Skeletal muscle tissue (tissue), 4 donors: Measurements from ENCODE around the gene NDC80. TPM values are rescaled to one million over a fixed set of nuclear protein-coding genes. Genes with fewer than 3 reads are reported as not detected.
A peak's percentile ranks its signal among the peaks of the same experiment; 100 is the strongest.
"Not testable (repeated sequence)": the region's sequence is repeated elsewhere in the genome, so short reads cannot be mapped to it uniquely, and the experiment has no call there.

Experiments
- H3K27ac ChIP-seq: one replicate; pipeline ENCODE4 v1.7.0; 2013; ENCODE audit warnings: mild to moderate bottlenecking, low read depth, low read length, inconsistent platforms
- H3K27me3 ChIP-seq, 3 donors: one replicate each; pipeline ENCODE4 v1.7.0; 2013; ENCODE audit warnings: low read length in 3 of 3; ENCODE audit not compliant: control insufficient read depth in 3 of 3, insufficient read depth in 3 of 3
- H3K36me3 ChIP-seq, 3 donors: one replicate each; pipeline ENCODE4 v1.7.0; 2013; ENCODE audit warnings: low read length in 3 of 3; ENCODE audit not compliant: control insufficient read depth in 3 of 3, insufficient read depth in 3 of 3
- H3K4me1 ChIP-seq, 3 donors: one replicate each; pipeline ENCODE4 v1.7.0; 2013; ENCODE audit warnings: low read length in 3 of 3, mild to moderate bottlenecking in 3 of 3; ENCODE audit not compliant: control insufficient read depth in 3 of 3, insufficient read depth in 3 of 3
- H3K4me3 ChIP-seq, 3 donors: one replicate each; pipeline ENCODE4 v1.7.0; 2013; ENCODE audit warnings: low read length in 3 of 3
- H3K9ac ChIP-seq, 3 donors: one replicate each; pipeline ENCODE4 v1.7.0; 2013; ENCODE audit warnings: low read length in 3 of 3, mild to moderate bottlenecking in 3 of 3, moderate library complexity in 2 of 3, low read depth in 1 of 3
- H3K9me3 ChIP-seq, 3 donors: one replicate each; pipeline ENCODE4 v1.7.0; 2013; ENCODE audit warnings: low read length in 3 of 3; ENCODE audit not compliant: control insufficient read depth in 3 of 3
- total RNA-seq: library from RNA; depleted of rRNA; stranded (reverse); fragments of >200 nt; gene quantifications from one replicate; pipeline ENCODE4 v1.2.3, GENCODE V29; 2014
- donor health status: Osteomylitis.

Gene NDC80
- 6.8 TPM for total RNA-seq

GRCh38 chr18:2571200-2572170 lies at the start of gene NDC80, which contains the start of gene METTL4:
TSS of gene NDC80 (plus strand) at chr18:2571557. CDS start at chr18:2572986, 1,429 bp downstream.
TSS of gene METTL4 (minus strand) at chr18:2571505. CDS start at chr18:2567216, 4,289 bp downstream.
- peak within 1 kb of the TSS; percentile 99 for H3K27ac ChIP-seq
- peak within 1 kb of the TSS; percentile 94 to 100 (median 100) for H3K9ac ChIP-seq
- H3K36me3 ChIP-seq = peaks cover 0 to 8% (median 0%) of the 10 kb centered on the region in 3 donors
- H3K9me3 ChIP-seq = no peaks in the 10 kb centered on the region
- H3K4me1 ChIP-seq = peaks cover 9 to 17% (median 15%) of the 10 kb centered on the region in 3 donors
- peak within 1 kb of the TSS; percentile 91 to 99 (median 99) for H3K4me3 ChIP-seq
- H3K27me3 ChIP-seq = no peaks in the 10 kb centered on the region

- no peaks in the 10 kb centered on the region for H3K4me1 ChIP-seq
- no peaks in the 10 kb centered on the region for H3K27me3 ChIP-seq
- H3K9me3 ChIP-seq = no peaks in the 10 kb centered on the region
- H3K4me3 ChIP-seq = no peak overlapping the region
- H3K9ac ChIP-seq = no peak overlapping the region
- no peak overlapping the region for H3K27ac ChIP-seq
- H3K36me3 ChIP-seq = peaks cover 0 to 4% (median 0%) of the 10 kb centered on the region in 3 donors
Measured at GRCh38 chr18:2522112-2522511, 49.2 kb upstream of the NDC80 start.

GRCh38 chr18:2524794-2525198 lies 46.6 kb upstream of the NDC80 start:
- H3K36me3 ChIP-seq, H3K27me3 ChIP-seq, H3K9me3 ChIP-seq, H3K4me1 ChIP-seq, H3K27ac ChIP-seq, H3K4me3 ChIP-seq, H3K9ac ChIP-seq: not testable (repeated sequence)

- Histone ChIP-seq H3K36me3 (no peaks in the 10 kb centered on the region), H3K27me3 (no peaks in the 10 kb centered on the region), H3K9ac (no peak overlapping the region), H3K4me1 (no peaks in the 10 kb centered on the region), H3K27ac (no peak overlapping the region), H3K9me3 (no peaks in the 10 kb centered on the region), H3K4me3 (no peak overlapping the region)
Measured at GRCh38 chr18:2526329-2526728, 45.0 kb upstream of the NDC80 start.

GRCh38 chr18:2529154-2529553 lies 42.2 kb upstream of the NDC80 start:
- H3K36me3 ChIP-seq = no peaks in the 10 kb centered on the region
- no peak overlapping the region for H3K27ac ChIP-seq
- H3K27me3 ChIP-seq = no peaks in the 10 kb centered on the region
- no peaks in the 10 kb centered on the region for H3K9me3 ChIP-seq
- no peaks in the 10 kb centered on the region for H3K4me1 ChIP-seq
- no peak overlapping the region for H3K4me3 ChIP-seq
- H3K9ac ChIP-seq = no peak overlapping the region

- Histone ChIP-seq H3K27me3 (no peaks in the 10 kb centered on the region), H3K9me3 (no peaks in the 10 kb centered on the region), H3K9ac (no peak overlapping the region), H3K4me1 (no peaks in the 10 kb centered on the region), H3K4me3 (no peak overlapping the region), H3K27ac (no peak overlapping the region), H3K36me3 (peaks cover 0 to 9% (median 2%) of the 10 kb centered on the region in 3 donors)
Measured at GRCh38 chr18:2531751-2532150, 39.6 kb upstream of the NDC80 start.

- Histone ChIP-seq H3K4me1 (no peaks in the 10 kb centered on the region), H3K27ac (no peak overlapping the region), H3K9me3 (no peaks in the 10 kb centered on the region), H3K4me3 (no peak overlapping the region), H3K9ac (no peak overlapping the region), H3K36me3 (peaks cover 0 to 9% (median 2%) of the 10 kb centered on the region in 3 donors), H3K27me3 (no peaks in the 10 kb centered on the region)
Measured at GRCh38 chr18:2532797-2533196, 38.6 kb upstream of the NDC80 start.

- H3K27me3 ChIP-seq = no peaks in the 10 kb centered on the region
- H3K9ac ChIP-seq = no peak overlapping the region
- no peaks in the 10 kb centered on the region for H3K9me3 ChIP-seq
- H3K4me3 ChIP-seq = no peak overlapping the region
- no peak overlapping the region for H3K27ac ChIP-seq
- peaks cover 0 to 4% (median 0%) of the 10 kb centered on the region in 3 donors for H3K4me1 ChIP-seq
- peaks cover 0 to 9% (median 2%) of the 10 kb centered on the region in 3 donors for H3K36me3 ChIP-seq
Measured at GRCh38 chr18:2534906-2535305, 36.5 kb upstream of the NDC80 start.

GRCh38 chr18:2535419-2535910 lies 35.9 kb upstream of the NDC80 start:
- Histone ChIP-seq H3K9ac (no peak overlapping the region), H3K4me1 (peaks cover 0 to 4% (median 0%) of the 10 kb centered on the region in 3 donors), H3K9me3 (no peaks in the 10 kb centered on the region)

GRCh38 chr18:2536063-2536462 lies 35.3 kb upstream of the NDC80 start:
- Histone ChIP-seq H3K4me1 (peaks cover 0 to 4% (median 0%) of the 10 kb centered on the region in 3 donors), H3K27me3 (no peaks in the 10 kb centered on the region), H3K27ac (no peak overlapping the region), H3K9me3 (no peaks in the 10 kb centered on the region), H3K36me3 (peaks cover 0 to 9% (median 2%) of the 10 kb centered on the region in 3 donors), H3K9ac (no peak overlapping the region), H3K4me3 (no peak overlapping the region)

More at GRCh38 chr18:2535419-2535910, 35.9 kb upstream of the NDC80 start:
- H3K4me3 ChIP-seq = no peak overlapping the region
- H3K36me3 ChIP-seq = peaks cover 0 to 9% (median 2%) of the 10 kb centered on the region in 3 donors
- no peaks in the 10 kb centered on the region for H3K27me3 ChIP-seq
- H3K27ac ChIP-seq = no peak overlapping the region
